H1 (cell line): ENCODE measurements around the gene QRICH2. TPM values are rescaled to one million over a fixed set of nuclear protein-coding genes. Genes with fewer than 3 reads are reported as not detected.
"Not testable (repeated sequence)": the region's sequence is repeated elsewhere in the genome, so short reads cannot be mapped to it uniquely, and the experiment has no call there.

Experiments
- CTCF ChIA-PET: fragments of 300-600 bp; sonication (Branson Sonifier 250); formaldehyde crosslinking; loops from one replicate; lab custom pipeline; 2021; ENCODE audit not compliant: partially characterized antibody; lab: Charles Lee
- POLR2A ChIA-PET: fragments of 300-600 bp; sonication (Branson Sonifier 250); formaldehyde crosslinking; loops from one replicate; lab custom pipeline; 2021; ENCODE audit warnings: inconsistent platforms; ENCODE audit not compliant: partially characterized antibody; lab: Charles Lee
- DNase-seq, 2 experiments: peaks; one replicate each; pipeline versions ENCODE4 v3.0.0 to v3.0.0-alpha.2; 2010 to 2022; ENCODE audit warnings: low spot score in 2 of 2, low read depth in 1 of 2, mixed read lengths in 1 of 2
- FAIRE-seq: peaks from 2 replicates; lab custom pipeline; 2011; peaks lifted over from hg19 to GRCh38; lab: Jason Lieb, UNC
- H2AFZ ChIP-seq: 2 replicates; pipeline ENCODE4 v1.8.1; 2012; ENCODE audit warnings: low read length, inconsistent platforms
- H2AK5ac ChIP-seq: 2 replicates; pipeline ENCODE4 v1.6.1; 2013; ENCODE audit warnings: low read depth, low read length
- H2BK120ac ChIP-seq: replicated peaks from 2 replicates; pipeline ENCODE3; 2013; ENCODE audit warnings: low read depth, low read length, inconsistent platforms
- H2BK12ac ChIP-seq: 2 replicates; pipeline ENCODE4 v1.6.1; 2013; ENCODE audit warnings: low read depth, low read length
- H2BK15ac ChIP-seq: 2 replicates; pipeline ENCODE4 v1.6.1; 2013; ENCODE audit warnings: low read length
- H2BK20ac ChIP-seq: 2 replicates; pipeline ENCODE4 v1.6.1; 2013; ENCODE audit warnings: low read length
- H2BK5ac ChIP-seq: 2 replicates; pipeline ENCODE4 v1.6.1; 2013; ENCODE audit warnings: low read depth, low read length
- H3K14ac ChIP-seq: 2 replicates; pipeline ENCODE4 v1.6.1; 2013; ENCODE audit warnings: inconsistent platforms; ENCODE audit not compliant: insufficient read length
- H3K18ac ChIP-seq: 2 replicates; pipeline ENCODE4 v1.6.1; 2013; ENCODE audit warnings: low read length; ENCODE audit errors: extremely low read depth
- H3K23ac ChIP-seq: 2 replicates; pipeline ENCODE4 v1.6.1; 2013; ENCODE audit warnings: inconsistent platforms; ENCODE audit not compliant: insufficient read length
- H3K23me2 ChIP-seq: 2 replicates; pipeline ENCODE4 v1.6.1; 2013; ENCODE audit warnings: low read depth, low read length
- H3K27ac ChIP-seq: 2 replicates; pipeline ENCODE4 v1.6.1; 2011; ENCODE audit warnings: low read depth, low read length, inconsistent platforms
- H3K27me3 ChIP-seq, 4 experiments: replicated peaks in 1 of 4; 1 replicate in 1 of 4; 2 replicates in 3 of 4; pipeline versions ENCODE4 v1.6.1 to v1.8.1; 2011 to 2013; ENCODE audit warnings: low read length in 3 of 4, mild to moderate bottlenecking in 3 of 4, inconsistent platforms in 2 of 4, mixed read lengths in 2 of 4, moderate library complexity in 1 of 4; ENCODE audit not compliant: control insufficient read depth in 3 of 4, insufficient read depth in 3 of 4; ENCODE audit errors: extremely low read depth in 1 of 4
- H3K36me3 ChIP-seq, 4 experiments: 2 replicates each; pipeline versions ENCODE4 v1.6.1 to v1.8.1; 2011 to 2013; ENCODE audit warnings: mild to moderate bottlenecking in 4 of 4, low read length in 3 of 4, moderate library complexity in 2 of 4, control low read depth in 1 of 4, inconsistent platforms in 1 of 4; ENCODE audit not compliant: insufficient read depth in 4 of 4, control insufficient read depth in 2 of 4
- H3K4ac ChIP-seq: replicated peaks from 2 replicates; pipeline ENCODE3; 2013; ENCODE audit warnings: low read length, low read depth, mixed read lengths, inconsistent platforms; ENCODE audit not compliant: insufficient read length
- H3K4me1 ChIP-seq, 4 experiments: replicated peaks in 1 of 4; 1 replicate in 1 of 4; 2 replicates in 3 of 4; pipeline versions ENCODE4 v1.6.1 to v1.8.1; 2011 to 2013; ENCODE audit warnings: low read length in 3 of 4, inconsistent platforms in 2 of 4, mixed read lengths in 1 of 4; ENCODE audit not compliant: insufficient read depth in 4 of 4, control insufficient read depth in 3 of 4
- H3K4me2 ChIP-seq, 2 experiments: 2 replicates each; pipeline versions ENCODE4 v1.6.1 to v1.8.1; 2011 to 2013; ENCODE audit warnings: low read depth in 2 of 2, low read length in 2 of 2, control low read depth in 1 of 2, inconsistent platforms in 1 of 2, mild to moderate bottlenecking in 1 of 2; ENCODE audit not compliant: insufficient read depth in 1 of 2
- H3K4me3 ChIP-seq, 4 experiments: fragments of 200-600, 300-600 bp in 1 of 4; sonication (generic), shearing (Covaris generic), sonication (Bioruptor Twin) in 1 of 4; 2 replicates each; pipeline versions ENCODE4 v1.5.1 to v1.8.1; 2011 to 2016; ENCODE audit warnings: low read length in 4 of 4, low read depth in 3 of 4, control low read depth in 2 of 4, inconsistent platforms in 2 of 4, mild to moderate bottlenecking in 2 of 4, mixed read lengths in 1 of 4, moderate library complexity in 1 of 4; ENCODE audit not compliant: insufficient read depth in 2 of 4; ENCODE audit errors: extremely low read depth in 1 of 4
- H3K56ac ChIP-seq: replicated peaks from 2 replicates; pipeline ENCODE3; 2013; ENCODE audit warnings: low read depth, mild to moderate bottlenecking, mixed read lengths, low read length, inconsistent platforms; ENCODE audit not compliant: insufficient read length
- H3K79me1 ChIP-seq: 2 replicates; pipeline ENCODE4 v1.6.1; 2013; ENCODE audit warnings: low read depth, low read length, control low read depth
- H3K79me2 ChIP-seq, 2 experiments: 2 replicates each; pipeline versions ENCODE4 v1.6.1 to v1.8.1; 2012 to 2013; ENCODE audit warnings: low read length in 2 of 2, mild to moderate bottlenecking in 2 of 2, inconsistent platforms in 1 of 2; ENCODE audit not compliant: insufficient read depth in 2 of 2, control insufficient read depth in 1 of 2
- H3K9ac ChIP-seq, 4 experiments: replicated peaks in 1 of 4; 1 replicate in 1 of 4; 2 replicates in 3 of 4; pipeline versions ENCODE4 v1.6.1 to v1.8.1; 2011 to 2013; ENCODE audit warnings: low read depth in 3 of 4, low read length in 3 of 4, control low read depth in 2 of 4, mild to moderate bottlenecking in 2 of 4, moderate library complexity in 2 of 4, inconsistent platforms in 1 of 4; ENCODE audit errors: extremely low read depth in 1 of 4
- H3K9me3 ChIP-seq, 2 experiments: 2 replicates each; pipeline versions ENCODE4 v1.6.1 to v1.8.1; 2012 to 2013; ENCODE audit warnings: mild to moderate bottlenecking in 2 of 2, moderate library complexity in 2 of 2, control low read depth in 1 of 2, inconsistent platforms in 1 of 2, low read depth in 1 of 2, low read length in 1 of 2, mixed read lengths in 1 of 2; ENCODE audit not compliant: insufficient read depth in 2 of 2
- H4K20me1 ChIP-seq, 2 experiments: replicated peaks in 1 of 2; 2 replicates each; pipeline versions ENCODE3 to v1.8.1; 2011 to 2013; ENCODE audit warnings: inconsistent platforms in 2 of 2, low read length in 2 of 2, mild to moderate bottlenecking in 1 of 2; ENCODE audit not compliant: insufficient read depth in 2 of 2, control insufficient read depth in 1 of 2
- H4K5ac ChIP-seq: 2 replicates; pipeline ENCODE4 v1.6.1; 2013; ENCODE audit warnings: low read length, low read depth, mixed read lengths, inconsistent platforms; ENCODE audit not compliant: insufficient read length
- H4K8ac ChIP-seq: 2 replicates; pipeline ENCODE4 v1.8.0; 2013; ENCODE audit warnings: mild to moderate bottlenecking, moderate library complexity, low read length, inconsistent platforms; ENCODE audit not compliant: insufficient read depth; ENCODE audit errors: extremely low read depth
- H4K91ac ChIP-seq: replicated peaks from 2 replicates; pipeline ENCODE3; 2013; ENCODE audit warnings: low read length, mixed read lengths, inconsistent platforms; ENCODE audit not compliant: insufficient read length
- WGBS, 2 experiments: shearing (Covaris generic) in 1 of 2; methylation state at CpG; one replicate each; pipeline versions ENCODE4 v1.1.6 to v1.1.7; 2013 to 2015; ENCODE audit warnings: low lambda C conversion rate in 2 of 2, mixed read lengths in 2 of 2, inconsistent platforms in 1 of 2, low coverage in 1 of 2, missing lambda C conversion rate in 1 of 2; ENCODE audit not compliant: insufficient replicate concordance in 2 of 2, insufficient coverage in 1 of 2, insufficient read length in 1 of 2; ENCODE audit errors: extremely low coverage in 1 of 2, missing lambda C conversion rate in 1 of 2; 5-methylcytosine and 5-hydroxymethylcytosine counted together
- polyA plus RNA-seq, 7 experiments: library from polyadenylated mRNA; depleted of rRNA in 3 of 7; stranded (reverse) in 5 of 7; unstranded in 2 of 7; fragments of >200 nt in 5 of 7; fragments of 200-250 nt in 2 of 7; gene quantifications; 1 replicate in 5 of 7; 2 replicates in 1 of 7; 4 replicates in 1 of 7; pipeline versions ENCODE4 v1.2.1 to v1.2.3, GENCODE V29; 2011 to 2013; ENCODE audit warnings: missing spikeins in 2 of 7, mixed read lengths in 2 of 7
- total RNA-seq: library from RNA; stranded (reverse); fragmentation: NEBNext Ultra II Directional; extraction: Animal tissue kit (Norgen Biotek cat#: 25700); gene quantifications from 2 replicates; pipeline ENCODE4 v1.2.1, GENCODE V29; 2021

Gene QRICH2
- total and polyA plus RNA-seq, 2 of the 8 experiments (the other 6 are each of a cell fraction or from before 2014, with no cell fraction given) = 2.8 to 3.8 TPM

DNA sequence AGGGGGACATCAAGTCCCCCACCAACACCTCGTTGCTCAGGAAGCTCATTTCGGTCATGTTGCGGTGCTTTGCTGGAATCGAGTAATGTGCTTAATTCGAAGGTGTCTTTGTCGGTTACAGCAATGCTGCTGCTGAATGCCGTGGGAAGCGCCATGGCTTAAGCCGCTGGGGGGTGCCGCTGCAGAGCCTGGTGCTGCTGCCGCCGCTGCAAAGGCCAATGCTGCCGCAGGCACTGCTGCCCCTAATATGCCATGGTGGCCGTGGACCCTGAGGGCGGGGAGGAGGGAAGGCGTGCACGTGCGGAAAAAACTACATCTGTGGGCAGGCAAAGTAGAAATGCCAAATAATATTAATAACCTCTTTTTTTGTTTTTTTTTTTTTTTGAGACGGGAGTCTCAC lies 81.3 kb downstream of the QRICH2 start:
- H3K4ac ChIP-seq, H3K56ac ChIP-seq, H3K14ac ChIP-seq, H3K23ac ChIP-seq, H2BK15ac ChIP-seq, H3K4me2 ChIP-seq, H3K27me3 ChIP-seq, H3K79me2 ChIP-seq, H2BK120ac ChIP-seq, H2AFZ ChIP-seq, H3K36me3 ChIP-seq, H2BK12ac ChIP-seq, FAIRE-seq, CTCF ChIA-PET, POLR2A ChIA-PET, H3K79me1 ChIP-seq, H2AK5ac ChIP-seq, H3K4me3 ChIP-seq, H4K8ac ChIP-seq, H3K18ac ChIP-seq, H3K9ac ChIP-seq, H2BK5ac ChIP-seq, H3K9me3 ChIP-seq, H4K5ac ChIP-seq, H2BK20ac ChIP-seq, H3K4me1 ChIP-seq, H3K23me2 ChIP-seq, H4K20me1 ChIP-seq, H3K27ac ChIP-seq, H4K91ac ChIP-seq: not testable (repeated sequence)
- WGBS, 2 experiments = 94% methylated on average over 18 of the region's 19 CpGs; no CpG with 5 or more reads in 1 of the 2 experiments
- DNase-seq = peak in 1 of 2 experiments; percentile 41

DNA sequence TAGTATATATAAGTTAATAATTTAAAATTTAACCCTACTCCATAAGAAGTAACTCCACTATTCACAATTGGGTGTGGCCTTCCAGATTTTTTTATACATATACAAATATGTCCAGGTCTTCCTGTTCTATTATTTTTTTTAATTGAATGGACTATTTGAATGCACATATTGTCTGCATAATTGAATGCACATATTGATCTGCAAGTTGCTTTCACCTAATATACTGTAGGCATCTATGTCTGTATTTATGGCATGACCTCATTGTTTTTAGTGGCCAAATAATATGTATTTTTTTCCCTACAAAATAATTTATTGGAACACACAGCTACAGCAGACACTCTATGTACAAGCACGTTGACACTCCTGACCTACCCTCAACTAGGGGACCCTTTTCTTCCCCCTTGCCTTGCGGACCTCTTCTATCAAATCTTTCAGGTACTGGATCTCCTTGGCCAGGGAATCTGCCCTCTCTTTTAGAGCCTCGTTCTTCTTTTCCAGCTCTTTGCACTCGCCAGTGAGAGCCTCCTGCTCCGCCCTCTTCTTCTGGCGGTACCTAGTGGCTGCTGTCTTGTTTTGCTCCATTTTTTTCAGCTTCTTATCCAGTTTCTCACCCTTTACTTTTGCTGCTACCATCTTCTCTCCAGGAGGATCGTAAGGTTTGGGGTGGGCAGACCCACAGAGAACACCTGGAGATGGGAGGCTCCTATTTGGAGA lies 82.5 kb downstream of the QRICH2 start:
- H2BK20ac ChIP-seq, H2BK120ac ChIP-seq, FAIRE-seq, H2BK12ac ChIP-seq, H2AK5ac ChIP-seq, H3K4ac ChIP-seq, H3K36me3 ChIP-seq, H3K27me3 ChIP-seq, H3K27ac ChIP-seq, H3K18ac ChIP-seq, H3K4me1 ChIP-seq, H3K4me3 ChIP-seq, H2AFZ ChIP-seq, H4K5ac ChIP-seq, H3K23ac ChIP-seq, H3K56ac ChIP-seq, H3K9me3 ChIP-seq, H4K8ac ChIP-seq, H4K20me1 ChIP-seq, H4K91ac ChIP-seq, H3K79me2 ChIP-seq, H3K14ac ChIP-seq, H3K4me2 ChIP-seq, H2BK5ac ChIP-seq, POLR2A ChIA-PET, H3K9ac ChIP-seq, H3K79me1 ChIP-seq, H3K23me2 ChIP-seq, H2BK15ac ChIP-seq: not testable (repeated sequence)
- peak in 1 of 2 experiments; percentile 33 for DNase-seq
- 88% methylated on average over 7 of the region's 7 CpGs; no CpG with 5 or more reads in 1 of the 2 experiments for WGBS, 2 experiments
- CTCF ChIA-PET = interaction anchor here (2.5 kb wide), 1 partner anchor 54 kb away, joined by 11 read pairs; no protein-coding TSS in a partner anchor
